Diencephalon (tissue), 1 donor: ENCODE data around the gene NCBP3. TPM values are rescaled to one million over a fixed set of nuclear protein-coding genes. Genes with fewer than 3 reads are reported as not detected.

Experiments used
- total RNA-seq: library from RNA; depleted of rRNA; stranded (reverse); fragments of >200 nt; gene quantifications from one replicate; pipeline ENCODE4 v1.2.3, GENCODE V29; 2014

Gene NCBP3, protein sequence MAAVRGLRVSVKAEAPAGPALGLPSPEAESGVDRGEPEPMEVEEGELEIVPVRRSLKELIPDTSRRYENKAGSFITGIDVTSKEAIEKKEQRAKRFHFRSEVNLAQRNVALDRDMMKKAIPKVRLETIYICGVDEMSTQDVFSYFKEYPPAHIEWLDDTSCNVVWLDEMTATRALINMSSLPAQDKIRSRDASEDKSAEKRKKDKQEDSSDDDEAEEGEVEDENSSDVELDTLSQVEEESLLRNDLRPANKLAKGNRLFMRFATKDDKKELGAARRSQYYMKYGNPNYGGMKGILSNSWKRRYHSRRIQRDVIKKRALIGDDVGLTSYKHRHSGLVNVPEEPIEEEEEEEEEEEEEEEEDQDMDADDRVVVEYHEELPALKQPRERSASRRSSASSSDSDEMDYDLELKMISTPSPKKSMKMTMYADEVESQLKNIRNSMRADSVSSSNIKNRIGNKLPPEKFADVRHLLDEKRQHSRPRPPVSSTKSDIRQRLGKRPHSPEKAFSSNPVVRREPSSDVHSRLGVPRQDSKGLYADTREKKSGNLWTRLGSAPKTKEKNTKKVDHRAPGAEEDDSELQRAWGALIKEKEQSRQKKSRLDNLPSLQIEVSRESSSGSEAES
- 33.0 TPM for total RNA-seq

DNA sequence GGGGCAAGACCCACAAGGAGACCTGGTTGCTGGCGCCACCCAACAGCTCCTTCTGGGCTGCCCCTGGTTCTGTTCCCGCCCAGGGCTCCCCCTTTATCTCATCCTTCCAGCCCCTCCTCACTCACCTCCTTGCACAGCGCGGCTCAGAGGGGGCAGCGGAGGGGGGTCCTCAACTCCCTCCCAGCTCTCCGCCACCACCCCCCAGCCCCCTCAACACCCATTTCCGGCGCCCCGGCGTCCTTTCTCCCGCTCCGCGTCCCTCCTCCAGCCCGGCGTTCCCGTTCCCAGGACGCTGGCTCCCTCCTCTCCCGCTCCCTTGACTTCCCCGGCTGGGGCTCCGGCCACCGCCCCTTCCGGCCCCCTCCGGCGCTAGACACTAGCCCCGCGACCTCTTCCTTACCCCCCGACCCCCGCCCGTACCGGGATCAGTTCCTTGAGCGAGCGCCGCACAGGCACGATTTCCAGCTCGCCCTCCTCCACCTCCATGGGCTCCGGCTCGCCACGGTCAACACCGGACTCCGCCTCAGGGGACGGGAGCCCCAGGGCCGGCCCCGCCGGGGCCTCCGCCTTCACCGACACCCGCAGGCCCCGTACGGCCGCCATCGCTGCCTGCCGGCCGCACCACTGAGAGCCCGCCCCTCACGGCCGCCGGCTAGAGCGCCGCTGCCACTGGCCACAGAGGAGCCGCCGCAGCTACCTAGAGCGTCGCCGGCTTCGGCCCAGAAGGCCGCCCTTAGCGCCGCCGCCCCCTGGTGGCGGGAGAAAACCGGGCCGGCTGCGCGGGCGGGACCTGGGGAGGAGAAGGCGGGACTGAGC is at the start of gene NCBP3:
NCBP3 (minus strand) TSS at position 626 of the 816 bp plus-strand sequence; CDS start at position 603, 23 bp downstream.

DNA sequence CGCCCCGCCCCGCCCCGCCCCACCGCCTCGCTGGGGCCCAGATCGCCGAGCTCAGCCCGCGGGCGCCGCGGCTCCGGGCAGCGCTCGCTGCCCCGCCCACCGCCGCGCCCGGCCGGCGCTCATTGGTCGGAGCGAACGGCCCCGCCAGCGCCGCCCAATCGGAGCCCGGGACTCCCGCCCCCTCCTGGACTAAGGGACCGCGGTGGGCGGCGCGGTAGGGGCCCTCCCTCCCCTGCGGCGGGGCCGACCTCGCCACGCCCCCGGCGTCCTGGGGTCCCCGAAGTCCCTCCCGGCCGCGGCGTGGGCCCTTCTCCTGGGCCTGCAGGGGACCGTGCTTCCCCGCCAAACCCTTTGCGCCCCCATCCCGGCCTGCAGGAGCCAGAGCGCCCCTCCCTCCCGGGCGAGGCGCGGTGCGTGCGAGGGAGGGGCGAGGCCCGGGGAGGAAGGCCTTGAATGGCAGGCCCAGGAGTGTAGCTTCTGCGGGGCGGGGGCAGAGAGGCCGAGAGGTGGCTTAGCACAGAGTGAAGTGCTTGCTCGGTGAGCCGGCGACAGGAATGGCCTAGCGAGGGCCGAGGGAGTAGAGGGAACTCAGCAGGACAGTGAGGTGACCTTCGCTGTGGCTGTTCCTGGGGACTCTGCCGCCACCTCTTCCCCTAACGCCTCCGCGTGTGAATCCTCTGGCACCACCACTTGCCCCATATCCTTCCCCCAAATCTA is 47.1 kb upstream of the NCBP3 start, which contains the start of gene CAMKK1:
CAMKK1 (minus strand) TSS at position 51 of the 717 bp plus-strand sequence. CDS start 7,366 bp downstream, outside the sequence.

DNA sequence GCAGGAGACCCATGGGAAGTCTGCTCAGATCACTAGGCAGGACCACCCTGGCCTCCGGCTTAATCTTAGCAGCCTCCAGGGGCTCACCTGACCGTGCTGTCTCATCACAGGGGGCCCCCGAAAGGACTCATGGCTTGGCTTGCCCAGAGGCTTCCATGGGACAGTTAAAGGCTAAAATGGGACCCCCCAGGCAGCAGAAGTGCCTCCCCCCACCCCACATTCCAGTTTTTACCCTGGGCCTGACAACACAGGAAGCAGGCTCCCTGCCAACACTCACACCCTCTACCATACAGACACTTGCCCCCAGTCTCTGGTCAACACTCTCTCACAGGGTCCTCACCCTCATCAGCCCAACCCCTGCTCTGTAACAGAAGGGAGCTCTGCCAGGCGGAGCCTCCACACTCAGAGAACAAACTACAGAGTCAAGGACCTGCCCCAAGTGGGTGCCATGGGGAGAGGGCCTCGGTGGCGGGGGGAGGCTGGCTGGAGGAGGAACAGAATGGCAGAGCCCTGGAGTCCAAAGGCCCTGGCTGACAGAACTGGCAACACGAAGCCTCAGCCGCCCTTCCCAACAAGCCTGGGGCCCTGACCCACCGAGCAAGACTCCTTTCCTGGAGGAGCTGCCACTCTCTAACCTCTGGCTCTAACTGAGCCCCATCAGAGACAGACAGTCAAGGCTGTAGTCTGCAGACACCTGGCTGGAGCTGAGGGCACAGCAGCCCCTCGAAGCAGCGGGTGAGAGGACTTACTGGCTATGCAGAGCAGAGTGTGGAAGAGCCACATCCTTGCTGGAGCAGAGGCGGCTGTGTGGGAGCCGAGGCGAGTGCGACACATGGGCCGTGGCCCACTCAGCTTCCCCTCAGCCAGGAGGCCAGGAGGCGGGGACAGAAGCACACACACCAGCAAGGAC is 45.4 kb downstream of the NCBP3 start, which contains the start of gene ITGAE:
ITGAE (minus strand) TSS at position 827 of the 910 bp plus-strand sequence; CDS start at position 783, 44 bp downstream.

Other genes with a start within 250 kb of the NCBP3 start
- gene TRPV1, start 236.8 kb downstream of the NCBP3 start, total RNA-seq, result 7.2 TPM
- 13.1 TPM for gene SHPK, start 210.0 kb downstream of the NCBP3 start, total RNA-seq
- gene CTNS, start 209.5 kb downstream of the NCBP3 start, total RNA-seq, result 13.1 TPM
- gene TAX1BP3, start 177.7 kb downstream of the NCBP3 start, total RNA-seq, result 19.8 TPM
- gene EMC6, start 177.4 kb downstream of the NCBP3 start, total RNA-seq, result 14.8 TPM
- 13.4 TPM for gene P2RX5, start 150.1 kb downstream of the NCBP3 start, total RNA-seq
- gene HASPIN, start 122.3 kb downstream of the NCBP3 start, total RNA-seq, result 1.4 TPM
- 13.6 TPM for gene ITGAE, start 45.1 kb downstream of the NCBP3 start, total RNA-seq
- gene CAMKK1, start 46.8 kb upstream of the NCBP3 start, total RNA-seq, result 11.1 TPM
- 0.23 TPM for gene P2RX1, start 70.2 kb upstream of the NCBP3 start, total RNA-seq
- gene ATP2A3, start 118.2 kb upstream of the NCBP3 start, total RNA-seq, result 2.8 TPM